Activated CD8-positive, alpha-beta memory T cell treated with anti-CD3 and anti-CD28 coated beads, Interleukin-2, amount 50 U/mL, for 1 hour (primary cell): Measurements from ENCODE around the gene CD207.
"Not testable (repeated sequence)": the region's sequence is repeated elsewhere in the genome, so short reads cannot be mapped to it uniquely, and the experiment has no call there.

Experiments
- DNase-seq: peaks from one replicate; pipeline ENCODE4 v3.0.0-alpha.2; 2020; ENCODE audit errors: extremely low read depth

CD207 gene

GRCh38 chr2:70828914-70829824, 6.4 kb downstream of the CD207 start:
- no peak for DNase-seq

GRCh38 chr2:70828115-70828514, 7.5 kb downstream of the CD207 start:
- DNase-seq = no peak

DNA sequence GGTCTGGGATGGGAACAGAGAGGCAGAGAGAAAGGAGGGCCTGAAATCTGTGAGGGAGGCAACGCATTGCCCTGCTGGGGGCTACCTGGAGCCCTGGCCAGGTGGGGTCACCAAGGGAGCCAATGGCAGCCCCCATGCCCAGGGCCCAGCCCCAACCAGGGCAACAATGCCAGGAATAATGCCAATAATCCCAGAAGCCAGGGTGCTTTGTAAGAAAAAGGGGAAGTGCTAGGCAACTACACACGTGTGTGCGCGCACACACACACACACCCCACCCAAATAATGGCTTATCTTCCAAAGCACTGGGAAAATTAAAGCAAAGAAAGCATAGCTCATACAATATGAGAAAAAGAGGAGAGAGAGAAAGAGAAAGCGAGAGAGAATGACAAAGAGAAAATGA, 8.2 kb downstream of the CD207 start:
- no peak for DNase-seq

GRCh38 chr2:70826696-70827350, 8.8 kb downstream of the CD207 start:
- DNase-seq = no peak

- no peak for DNase-seq
Measured at GRCh38 chr2:70823249-70823648, 12.4 kb downstream of the CD207 start.

DNA sequence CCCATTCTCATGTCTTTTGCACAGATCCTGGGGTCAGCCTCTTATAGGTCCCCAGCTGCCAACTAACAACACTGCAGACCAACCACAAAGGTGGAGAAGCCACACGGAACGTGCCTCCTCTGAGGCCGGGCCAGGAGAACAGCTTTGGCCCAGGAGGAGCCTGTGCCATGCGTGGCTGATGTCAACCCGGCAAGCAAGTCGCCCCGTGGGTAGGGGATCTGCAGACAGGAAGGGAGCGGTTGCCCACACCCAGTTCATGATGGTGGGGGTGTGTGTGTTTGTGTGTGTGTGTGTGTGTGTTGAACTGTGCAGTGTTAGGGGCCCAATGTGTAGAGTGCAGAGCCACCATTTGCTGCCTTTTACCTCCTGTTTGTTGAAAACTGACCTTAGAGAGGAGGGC, 12.8 kb downstream of the CD207 start:
- DNase-seq = no peak

DNA sequence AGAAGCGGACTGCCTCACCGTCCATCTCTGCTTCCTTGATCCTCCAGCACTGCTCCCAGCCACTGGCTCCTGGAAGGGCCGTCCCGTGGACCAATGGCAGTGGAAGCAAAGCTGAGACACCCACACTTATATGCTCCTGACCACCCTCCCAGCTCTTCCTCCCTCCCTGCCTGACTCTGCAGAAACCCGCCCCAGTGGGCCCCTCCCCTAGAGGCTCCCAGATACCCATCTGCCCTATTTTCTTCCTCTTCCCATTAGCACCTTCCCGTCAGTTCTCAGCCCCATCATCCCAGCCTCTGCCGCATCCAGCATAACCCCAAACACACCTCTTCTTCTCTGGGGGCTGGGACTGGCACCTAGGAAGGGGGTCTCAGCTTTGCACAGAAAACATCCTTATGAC, 15.1 kb downstream of the CD207 start, which contains the start of gene CLEC4F:
Gene CLEC4F (minus strand): TSS at position 101 of the 400 bp plus-strand sequence. CDS start 76 bp downstream, at position 25.
- DNase-seq = no peak

- DNase-seq = no peak
Measured at GRCh38 chr2:70817284-70817954, 18.2 kb downstream of the CD207 start.

DNA sequence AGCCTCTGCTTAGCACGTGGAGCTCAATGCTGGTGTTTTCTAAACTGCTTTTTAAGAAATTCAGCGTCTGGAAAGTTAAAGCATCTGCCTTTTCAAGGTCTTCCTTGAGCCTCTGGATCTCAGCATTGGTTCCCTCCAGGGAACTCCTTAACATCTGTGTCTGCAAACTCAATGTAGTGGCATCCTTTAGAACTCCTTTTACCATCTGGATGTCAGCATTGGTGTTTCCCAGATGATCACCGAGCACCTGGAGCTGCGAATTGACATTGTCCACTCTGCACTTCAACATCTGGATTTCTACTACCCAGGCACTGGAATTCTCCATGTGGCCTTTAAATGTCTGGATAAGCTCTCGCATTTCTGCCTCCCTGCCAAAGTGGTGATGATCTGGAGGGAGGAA, 18.9 kb downstream of the CD207 start:
- DNase-seq = no peak

DNA sequence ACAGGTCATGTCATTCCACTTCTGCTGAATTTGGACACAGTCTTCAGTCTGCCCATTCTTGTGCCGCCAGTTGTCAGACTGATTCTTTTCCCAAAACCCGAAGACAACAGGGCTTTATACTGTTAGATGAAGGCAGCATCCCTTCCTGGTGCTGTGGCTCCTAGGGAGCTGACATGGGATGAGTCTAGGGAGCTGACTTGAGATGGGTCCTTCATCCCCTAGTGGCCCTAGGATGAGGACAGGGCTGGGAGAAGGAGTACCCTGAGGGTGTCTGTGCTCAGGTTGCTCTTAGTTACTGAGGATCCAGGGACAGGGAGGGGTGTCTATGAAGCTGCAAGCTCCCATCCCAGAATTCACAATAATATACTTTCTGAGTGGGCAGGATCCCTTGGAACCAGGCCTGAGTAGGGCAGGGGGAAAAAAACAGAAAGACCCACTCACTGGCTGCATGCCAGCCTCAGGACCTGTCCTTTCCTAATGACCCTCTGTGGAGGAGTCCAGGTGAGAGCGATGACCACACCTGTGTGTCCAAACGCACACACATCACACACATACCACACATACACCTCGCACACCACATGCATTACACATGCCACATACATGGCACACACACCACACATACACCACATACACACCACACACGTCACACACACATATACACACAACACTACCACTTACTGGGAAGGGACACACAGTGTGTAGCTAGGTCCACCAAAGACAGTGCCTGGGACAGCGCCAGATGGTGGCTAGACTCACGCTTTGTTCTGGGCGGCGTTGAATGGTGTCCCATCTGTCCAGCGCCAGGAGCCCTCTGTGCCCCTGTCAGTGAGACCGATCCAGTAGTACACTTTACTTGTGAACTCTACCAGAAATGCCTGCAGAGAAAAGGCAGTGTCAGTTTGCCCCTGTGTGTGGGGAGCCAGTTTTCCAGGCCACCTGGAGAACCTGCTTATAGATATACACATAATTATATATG, 26.3 kb downstream of the CD207 start:
- no peak for DNase-seq

DNA sequence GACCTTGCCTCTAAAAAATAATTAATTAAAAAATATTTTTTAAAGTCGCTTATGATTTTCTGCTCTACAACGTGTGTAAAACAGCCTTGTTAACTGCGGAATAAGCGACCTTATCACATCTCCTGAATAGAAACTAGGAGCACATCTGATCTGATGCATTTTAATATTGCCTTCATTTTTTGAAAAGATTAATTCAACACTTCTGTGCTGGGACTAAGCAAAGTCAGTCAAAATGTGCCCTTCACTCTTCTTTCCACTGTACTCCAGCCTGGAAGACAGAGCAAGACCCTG, 27.8 kb downstream of the CD207 start:
- DNase-seq = no peak

- DNase-seq = no peak
Measured at GRCh38 chr2:70807102-70807827, 28.4 kb downstream of the CD207 start.

DNA sequence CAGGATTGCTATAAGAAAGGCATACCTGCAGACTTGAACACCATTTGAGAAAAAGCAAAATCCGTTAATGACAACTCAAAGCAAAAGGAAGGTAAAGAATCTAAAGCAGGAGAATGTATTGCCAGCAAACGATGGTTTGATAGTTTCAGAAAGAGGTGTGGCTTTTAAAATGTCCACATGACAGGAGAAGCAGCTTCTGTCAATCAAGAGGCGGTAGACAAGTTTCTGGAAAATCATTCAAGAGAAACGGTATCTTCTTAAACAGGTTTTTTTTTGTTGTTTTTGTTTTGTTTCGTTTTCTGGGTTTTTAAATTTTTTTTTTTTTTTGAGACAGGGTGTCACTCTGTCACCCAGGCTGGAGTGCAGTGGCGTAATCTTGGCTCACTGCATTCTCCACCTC, 29.0 kb downstream of the CD207 start:
- no peak for DNase-seq

- no peak for DNase-seq
Measured at GRCh38 chr2:70806013-70806412, 29.6 kb downstream of the CD207 start.

DNA sequence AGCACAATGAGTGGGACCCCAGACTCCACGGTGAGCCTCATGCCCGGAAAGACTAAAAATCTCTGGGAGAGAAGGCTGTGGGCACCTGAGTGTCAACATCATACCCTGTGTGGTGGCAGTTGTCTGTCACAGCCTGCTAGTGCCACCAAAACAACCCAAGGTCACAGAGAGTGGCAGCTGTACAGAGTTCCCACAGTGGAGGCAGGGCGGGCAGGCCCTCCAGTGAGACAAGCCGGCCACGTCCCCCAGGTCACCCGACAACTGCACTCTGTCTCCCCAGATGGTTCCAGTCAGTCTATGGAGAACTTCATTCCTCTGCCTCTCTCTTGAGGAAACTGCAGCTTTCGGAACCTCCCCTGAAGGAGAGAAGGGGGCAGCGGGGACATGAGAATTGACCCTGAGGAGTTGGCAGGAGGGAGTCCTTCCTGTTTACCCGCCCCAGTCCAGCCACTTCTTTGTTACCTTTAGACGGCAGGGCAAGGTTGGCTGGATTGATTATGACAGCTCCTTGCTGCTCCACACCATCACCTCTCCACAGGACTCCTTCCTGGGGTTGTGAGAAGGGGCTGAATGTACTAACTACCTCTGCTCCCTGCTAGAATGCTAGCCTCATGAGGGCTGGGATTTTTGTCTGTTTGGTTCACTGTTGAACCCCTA, 33.9 kb downstream of the CD207 start:
- DNase-seq = no peak

DNA sequence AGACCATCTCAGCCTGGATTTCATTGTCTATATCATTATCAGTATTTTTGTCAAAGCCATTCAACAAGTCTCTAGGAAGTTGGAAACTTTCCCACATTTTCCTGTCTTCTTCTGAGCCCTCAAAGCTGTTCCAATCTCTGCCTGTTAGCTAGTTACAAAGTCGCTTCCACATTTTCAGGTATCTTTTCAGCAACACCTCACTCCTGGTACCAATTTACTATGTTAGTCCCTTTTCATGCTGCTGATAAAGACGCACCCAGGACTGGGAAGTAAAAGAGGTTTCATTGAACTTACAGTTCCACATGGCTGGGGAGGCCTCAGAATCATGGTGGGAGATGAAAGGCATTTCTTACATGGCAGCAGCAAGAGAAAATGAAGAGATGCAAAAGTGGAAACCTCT, 35.9 kb downstream of the CD207 start:
- no peak for DNase-seq

GRCh38 chr2:70797996-70798395, 37.6 kb downstream of the CD207 start:
- not testable (repeated sequence) for DNase-seq

- DNase-seq = no peak
Measured at GRCh38 chr2:70797506-70797905, 38.1 kb downstream of the CD207 start.

DNA sequence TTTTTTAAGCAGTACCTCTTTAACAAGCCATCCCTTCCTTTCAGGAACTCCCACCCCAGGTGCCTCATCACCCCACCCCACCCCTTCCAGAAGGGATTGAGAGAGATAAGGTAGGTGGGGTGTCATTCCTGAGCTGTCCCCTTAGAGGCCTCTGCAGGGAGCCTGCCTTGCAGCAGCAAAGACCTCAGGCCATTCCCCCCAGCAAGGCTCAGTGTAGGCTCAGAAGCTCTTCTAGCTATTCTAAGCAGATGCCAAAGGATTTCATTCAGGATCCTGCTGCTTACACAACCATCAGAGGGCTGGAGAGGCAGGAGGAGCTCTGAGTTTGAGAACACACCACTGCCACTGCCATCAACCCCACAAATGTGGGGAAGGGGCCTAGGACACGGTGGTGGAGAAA, 39.4 kb downstream of the CD207 start:
- DNase-seq = no peak
